ENCODE measurements around the gene TMEM178A. TPM values are rescaled to one million over a fixed set of nuclear protein-coding genes. Genes with fewer than 3 reads are reported as not detected.

TMEM178A gene
- total and polyA plus RNA-seq, 2 of the 4 experiments (the other 2 are of a cell fraction), result 0.18 to 1.8 TPM

DNA sequence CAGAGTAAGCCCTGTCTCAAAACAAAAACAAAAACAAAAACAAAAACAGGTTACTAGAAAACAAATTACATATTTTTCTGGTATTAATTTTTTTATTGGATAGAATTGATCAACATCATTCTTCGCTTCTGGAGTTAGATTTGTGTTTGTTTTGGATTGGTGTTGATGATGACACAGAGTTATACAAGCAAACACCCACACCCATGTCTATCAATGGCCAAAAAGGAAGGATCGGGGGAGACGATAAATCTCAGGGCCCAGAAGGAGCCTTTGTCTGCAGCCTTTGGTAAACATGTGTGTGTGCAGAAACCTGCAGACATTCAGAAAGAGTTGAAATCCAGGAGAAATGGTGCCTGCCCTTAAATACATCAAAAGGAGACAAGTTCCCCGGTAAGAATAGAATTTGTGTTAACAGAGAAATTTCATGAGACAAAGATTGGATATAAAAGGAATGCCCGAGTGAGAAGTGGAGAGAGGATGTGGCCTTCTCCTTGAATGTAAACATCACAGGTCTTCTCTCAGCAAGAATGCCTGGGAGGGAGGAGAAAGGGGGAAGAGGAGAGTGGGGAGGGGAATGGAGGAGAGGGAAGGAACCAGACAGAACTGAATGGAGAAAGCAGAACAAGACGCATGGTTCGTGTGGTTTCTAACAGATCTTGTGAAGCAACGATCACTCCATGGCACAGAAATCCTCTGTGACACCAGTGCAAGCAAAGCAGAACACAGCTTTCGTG, 40.4 kb upstream of the TMEM178A start:
- CTCF ChIA-PET, result no interaction called here
- Histone ChIP-seq H2BK120ac (ENCODE audit: low read depth, low read length) (peak overlapping the region; percentile 30), H3K4ac (ENCODE audit: low read depth, low read length) (peak overlapping the region; percentile 43), H3K14ac (replicated peaks; ENCODE audit: low read depth, low read length) (peak overlapping the region; percentile 31), H3K23ac (ENCODE audit: low read depth, low read length) (peak overlapping the region; percentile 14; the same call in 1 of the 2 replicates), H4K91ac (ENCODE audit: insufficient read depth, low read depth, low read length) (peak overlapping the region; percentile 19; the same call in 1 of the 2 replicates), H2BK15ac (ENCODE audit: low read depth, low read length) (peak overlapping the region; percentile 7; the same call in 2 of the 3 replicates), H2AK5ac (ENCODE audit: low read depth, low read length) (peak overlapping the region; percentile 59), H3K27me3 (ENCODE audit: control insufficient read depth, insufficient read depth, low read length) (no peaks in the 10 kb centered on the region), H2AK9ac (replicated peaks; ENCODE audit: low read depth, low read length, poor library complexity) (no peak overlapping the region), H4K8ac (ENCODE audit: low read depth in 2 of 2, low read length in 2 of 2) (peak overlapping the region in 1 of 2 experiments; percentile 51; a peak in 1 of 4 replicates), H2BK20ac (ENCODE audit: low read depth, low read length) (peak overlapping the region; percentile 66), H3K9ac (ENCODE audit: low read depth, low read length) (no peak overlapping the region), H3K9me3 (ENCODE audit: control insufficient read depth, insufficient read depth, low read length) (no peaks in the 10 kb centered on the region), H2AFZ (replicated peaks; ENCODE audit: low read length, poor library complexity) (peak overlapping the region; percentile 27), H2BK5ac (ENCODE audit: low read depth, low read length, poor library complexity, severe bottlenecking) (no peak overlapping the region), H4K5ac (ENCODE audit: low read depth, low read length) (no peak overlapping the region), H3K18ac (ENCODE audit: low read depth, low read length) (no peak overlapping the region), H3K56ac (ENCODE audit: extremely low read depth, insufficient read depth, low read length) (no peak overlapping the region), H3K79me1 (ENCODE audit: low read depth in 1 of 2, low read length in 2 of 2) (no peaks in the 10 kb centered on the region), H3K4me3 (ENCODE audit: insufficient read depth, low read depth, low read length) (no peak overlapping the region), H3K4me2 (ENCODE audit: low read depth, low read length) (no peak overlapping the region), H3K4me1 (ENCODE audit: control insufficient read depth, insufficient read depth, low read length) (peaks cover 4% of the 10 kb centered on the region; the same call in 1 of the 2 replicates), H4K20me1 (ENCODE audit: insufficient read depth, low read length) (no peaks in the 10 kb centered on the region), H3K36me3 (ENCODE audit: control insufficient read depth, insufficient read depth, low read length) (no peaks in the 10 kb centered on the region), H3K9me1 (ENCODE audit: insufficient read depth, low read length) (peaks cover 10% of the 10 kb centered on the region), H3K27ac (ENCODE audit: insufficient read depth, low read length) (no peak overlapping the region)
- BruUV-seq (replicated peaks), result no TSS peak
- POLR2A ChIA-PET (ENCODE audit: unreplicated experiment), result no interaction called here
- dilution Hi-C loops (cut with HindIII; ENCODE audit: low sequenced_read_pairs, unreplicated experiment) (no loop called here), in situ Hi-C loops (cut with MboI; ENCODE audit: low sequenced_read_pairs) (no loop called here), intact Hi-C loops (cut with micrococcal nuclease) (no loop called here)
- DNase-seq (peak; percentile 41), ATAC-seq (ENCODE audit: low read depth) (peak; percentile 68)
- TF ChIP-seq MAFK (IDR thresholded peaks at IDR 0.05; ENCODE audit: low read depth, low read length), result no peak
- TF ChIP-seq CEBPB (IDR thresholded peaks at IDR 0.05; ENCODE audit: low read depth, low read length), result no peak
- no peak for TF ChIP-seq RCOR1 (IDR thresholded peaks at IDR 0.05; ENCODE audit: insufficient replicate concordance, low read length)
- no peak for TF ChIP-seq FOS (IDR thresholded peaks at IDR 0.05; ENCODE audit: low read depth, low read length)
- TF ChIP-seq, protein P1, sequence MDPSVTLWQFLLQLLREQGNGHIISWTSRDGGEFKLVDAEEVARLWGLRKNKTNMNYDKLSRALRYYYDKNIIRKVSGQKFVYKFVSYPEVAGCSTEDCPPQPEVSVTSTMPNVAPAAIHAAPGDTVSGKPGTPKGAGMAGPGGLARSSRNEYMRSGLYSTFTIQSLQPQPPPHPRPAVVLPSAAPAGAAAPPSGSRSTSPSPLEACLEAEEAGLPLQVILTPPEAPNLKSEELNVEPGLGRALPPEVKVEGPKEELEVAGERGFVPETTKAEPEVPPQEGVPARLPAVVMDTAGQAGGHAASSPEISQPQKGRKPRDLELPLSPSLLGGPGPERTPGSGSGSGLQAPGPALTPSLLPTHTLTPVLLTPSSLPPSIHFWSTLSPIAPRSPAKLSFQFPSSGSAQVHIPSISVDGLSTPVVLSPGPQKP (IDR thresholded peaks at IDR 0.05; ENCODE audit: borderline replicate concordance, low read depth, low read length), result no peak
- no peak for TF ChIP-seq BHLHE40 (IDR thresholded peaks at IDR 0.05; ENCODE audit: low read depth, low read length)
- TF ChIP-seq RFX5 (IDR thresholded peaks at IDR 0.05; ENCODE audit: low read depth, low read length), result no peak
- TF ChIP-seq MXI1 (IDR thresholded peaks at IDR 0.05; ENCODE audit: borderline replicate concordance, low read depth, low read length), result no peak
- TF ChIP-seq RAD21 (IDR thresholded peaks at IDR 0.05; ENCODE audit: low read length), result no peak
- no peak for TF ChIP-seq SMC3 (IDR thresholded peaks at IDR 0.05; ENCODE audit: low read depth, low read length)
- TF ChIP-seq POLR2A (IDR thresholded peaks at IDR 0.05; ENCODE audit: low read depth, low read length), result no peak
- TF ChIP-seq MAZ (IDR thresholded peaks at IDR 0.05; ENCODE audit: borderline replicate concordance, low read depth, low read length), result no peak
- no peak for TF ChIP-seq CHD1 (IDR thresholded peaks at IDR 0.05; ENCODE audit: low read depth, low read length)
- TF ChIP-seq, protein P2, sequence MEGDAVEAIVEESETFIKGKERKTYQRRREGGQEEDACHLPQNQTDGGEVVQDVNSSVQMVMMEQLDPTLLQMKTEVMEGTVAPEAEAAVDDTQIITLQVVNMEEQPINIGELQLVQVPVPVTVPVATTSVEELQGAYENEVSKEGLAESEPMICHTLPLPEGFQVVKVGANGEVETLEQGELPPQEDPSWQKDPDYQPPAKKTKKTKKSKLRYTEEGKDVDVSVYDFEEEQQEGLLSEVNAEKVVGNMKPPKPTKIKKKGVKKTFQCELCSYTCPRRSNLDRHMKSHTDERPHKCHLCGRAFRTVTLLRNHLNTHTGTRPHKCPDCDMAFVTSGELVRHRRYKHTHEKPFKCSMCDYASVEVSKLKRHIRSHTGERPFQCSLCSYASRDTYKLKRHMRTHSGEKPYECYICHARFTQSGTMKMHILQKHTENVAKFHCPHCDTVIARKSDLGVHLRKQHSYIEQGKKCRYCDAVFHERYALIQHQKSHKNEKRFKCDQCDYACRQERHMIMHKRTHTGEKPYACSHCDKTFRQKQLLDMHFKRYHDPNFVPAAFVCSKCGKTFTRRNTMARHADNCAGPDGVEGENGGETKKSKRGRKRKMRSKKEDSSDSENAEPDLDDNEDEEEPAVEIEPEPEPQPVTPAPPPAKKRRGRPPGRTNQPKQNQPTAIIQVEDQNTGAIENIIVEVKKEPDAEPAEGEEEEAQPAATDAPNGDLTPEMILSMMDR (conservative IDR thresholded peaks at IDR 0.05; ENCODE audit: low read depth, low read length), result no peak
- 85% methylated on average over 3 of the region's 9 CpGs; no CpG with 5 or more reads in 1 of the 2 experiments for WGBS, 2 experiments (ENCODE audit: extremely low coverage in 2 of 2, insufficient read length in 1 of 2)

All from IMR-90 (cell line).